Esophagus squamous epithelium (tissue), 4 donors: ENCODE data around the gene CCNY.

Experiments used
- CTCF ChIP-seq, 6 experiments: fragments of 450-650 bp in 4 of 6; fragments of 200-600 bp in 2 of 6; sonication (generic) in 2 of 6; IDR thresholded peaks; one replicate each; pipeline ENCODE4 v1.5.1; 2016 to 2019; ENCODE audit warnings: antibody characterized with exemption in 6 of 6, mild to moderate bottlenecking in 4 of 6, moderate library complexity in 4 of 6
- POLR2A ChIP-seq, 4 donors: fragments of 450-650 bp; IDR thresholded peaks; one replicate each; pipeline ENCODE4 v1.6.1; 2017; ENCODE audit warnings: antibody characterized with exemption in 4 of 4, mild to moderate bottlenecking in 4 of 4, moderate library complexity in 3 of 4

- TF ChIP-seq CTCF (IDR thresholded peaks at IDR 0.05) (no peak), POLR2A (IDR thresholded peaks at IDR 0.05) (no peak)
These were observed 169.0 kb downstream of the CCNY start for GRCh38 chr10:35505241-35505873.
